Measurements from ENCODE around the gene ZNF189.

- TF ChIP-seq CTCF (IDR thresholded peaks at IDR 0.05; ENCODE audit: extremely low read depth in 1 of 2, insufficient read depth in 1 of 2, low read depth in 1 of 2, low read length in 2 of 2) (no peak), POLR2AphosphoS5 (IDR thresholded peaks at IDR 0.05; ENCODE audit: insufficient read depth, low read depth, low read length) (no peak), POLR2A (IDR thresholded peaks at IDR 0.05; ENCODE audit: low read depth, low read length) (no peak), EZH2 (IDR thresholded peaks at IDR 0.05; ENCODE audit: borderline replicate concordance, low read depth, low read length, severe bottlenecking) (no peak), MYC (IDR thresholded peaks at IDR 0.05; ENCODE audit: low read depth, low read length) (no peak), JUN (IDR thresholded peaks at IDR 0.05; ENCODE audit: borderline replicate concordance, insufficient read depth, insufficient read length, low read depth) (no peak), FOS (IDR thresholded peaks at IDR 0.05; ENCODE audit: borderline replicate concordance, insufficient read depth, low read length) (no peak)
- TF ChIP-seq, protein P1, sequence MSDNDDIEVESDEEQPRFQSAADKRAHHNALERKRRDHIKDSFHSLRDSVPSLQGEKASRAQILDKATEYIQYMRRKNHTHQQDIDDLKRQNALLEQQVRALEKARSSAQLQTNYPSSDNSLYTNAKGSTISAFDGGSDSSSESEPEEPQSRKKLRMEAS (IDR thresholded peaks at IDR 0.05; ENCODE audit: insufficient read depth, insufficient read length) = no peak
Observed at GRCh38 chr9:101398930-101399642, 435 bp downstream of the ZNF189 start.

All from endothelial cell of umbilical vein (primary cell).